Subcutaneous abdominal adipose tissue (tissue), 5 donors: ENCODE data around the gene ZCCHC13.

ENCODE experiments used
- H3K27ac ChIP-seq: one replicate; pipeline ENCODE4 v1.7.0; 2013; ENCODE audit warnings: low read depth, mild to moderate bottlenecking, inconsistent platforms, low read length, moderate library complexity
- H3K27me3 ChIP-seq, 5 donors: one replicate each; pipeline ENCODE4 v1.7.0; 2013; ENCODE audit warnings: low read length in 5 of 5, inconsistent platforms in 1 of 5; ENCODE audit not compliant: control insufficient read depth in 5 of 5, insufficient read depth in 4 of 5
- H3K36me3 ChIP-seq, 5 donors: one replicate each; pipeline ENCODE4 v1.7.0; 2013; ENCODE audit warnings: low read length in 5 of 5; ENCODE audit not compliant: control insufficient read depth in 5 of 5, insufficient read depth in 5 of 5
- H3K4me1 ChIP-seq, 5 donors: one replicate each; pipeline ENCODE4 v1.7.0; 2013; ENCODE audit warnings: low read length in 5 of 5, mild to moderate bottlenecking in 3 of 5, moderate library complexity in 1 of 5; ENCODE audit not compliant: control insufficient read depth in 5 of 5, insufficient read depth in 5 of 5
- H3K4me3 ChIP-seq, 5 donors: one replicate each; pipeline ENCODE4 v1.7.0; 2013; ENCODE audit warnings: low read length in 5 of 5, low read depth in 1 of 5
- H3K9ac ChIP-seq, 5 donors: one replicate each; pipeline ENCODE4 v1.7.0; 2013; ENCODE audit warnings: low read length in 5 of 5, mild to moderate bottlenecking in 4 of 5, moderate library complexity in 3 of 5
- H3K9me3 ChIP-seq, 5 donors: one replicate each; pipeline ENCODE4 v1.7.0; 2013; ENCODE audit warnings: low read length in 5 of 5; ENCODE audit not compliant: control insufficient read depth in 5 of 5
- donor health status: healthy.
- donor health status: healthy.
- donor health status: healthy.
- donor health status: healthy.
- donor health status: healthy.

The ZCCHC13 gene

GRCh38 chrX:74284391-74284952, 19.5 kb upstream of the ZCCHC13 start:
- H3K36me3 ChIP-seq = peaks cover 21 to 26% (median 21%) of the 10 kb centered on the region in 5 donors
- H3K9ac ChIP-seq = no peak overlapping the region
- H3K4me1 ChIP-seq = peaks cover 0 to 29% (median 24%) of the 10 kb centered on the region in 5 donors
- no peaks in the 10 kb centered on the region for H3K9me3 ChIP-seq
- peaks cover 0 to 3% (median 0%) of the 10 kb centered on the region in 5 donors for H3K27me3 ChIP-seq
- H3K27ac ChIP-seq = no peak overlapping the region
- H3K4me3 ChIP-seq = no peak overlapping the region

- Histone ChIP-seq H3K9ac (no peak overlapping the region), H3K4me1 (peaks cover 0 to 27% (median 24%) of the 10 kb centered on the region in 5 donors), H3K27me3 (no peaks in the 10 kb centered on the region), H3K9me3 (no peaks in the 10 kb centered on the region), H3K4me3 (no peak overlapping the region), H3K27ac (peak overlapping the region; percentile 57), H3K36me3 (peaks cover 3 to 5% (median 4%) of the 10 kb centered on the region in 5 donors)
Measured at GRCh38 chrX:74286950-74287740, 16.8 kb upstream of the ZCCHC13 start.

GRCh38 chrX:74291577-74291963, 12.4 kb upstream of the ZCCHC13 start:
- H3K4me3 ChIP-seq = peak overlapping the region; percentile 66 to 92 (median 86)
- H3K36me3 ChIP-seq = no peaks in the 10 kb centered on the region
- H3K9me3 ChIP-seq = no peaks in the 10 kb centered on the region
- peak overlapping the region; percentile 96 for H3K27ac ChIP-seq
- H3K4me1 ChIP-seq = peaks cover 0 to 26% (median 19%) of the 10 kb centered on the region in 5 donors
- peak overlapping the region; percentile 72 to 93 (median 84) for H3K9ac ChIP-seq
- peaks cover 0 to 2% (median 0%) of the 10 kb centered on the region in 5 donors for H3K27me3 ChIP-seq

- peak overlapping the region; percentile 72 to 93 (median 84) for H3K9ac ChIP-seq
- H3K9me3 ChIP-seq = no peaks in the 10 kb centered on the region
Measured at GRCh38 chrX:74291964-74292807, 11.8 kb upstream of the ZCCHC13 start.

GRCh38 chrX:74292808-74293123, 11.2 kb upstream of the ZCCHC13 start:
- H3K9me3 ChIP-seq = no peaks in the 10 kb centered on the region
- peak overlapping the region; percentile 96 for H3K27ac ChIP-seq
- peak overlapping the region in 3 of 5 donors; percentile 27 to 59 (median 52) for H3K9ac ChIP-seq
- H3K27me3 ChIP-seq = peaks cover 0 to 2% (median 0%) of the 10 kb centered on the region in 5 donors
- peak overlapping the region; percentile 66 to 87 (median 78) for H3K4me3 ChIP-seq
- H3K4me1 ChIP-seq = peaks cover 0 to 24% (median 14%) of the 10 kb centered on the region in 5 donors
- H3K36me3 ChIP-seq = no peaks in the 10 kb centered on the region

More at GRCh38 chrX:74291964-74292807, 11.8 kb upstream of the ZCCHC13 start:
- Histone ChIP-seq H3K4me3 (peak overlapping the region; percentile 66 to 92 (median 86)), H3K36me3 (no peaks in the 10 kb centered on the region), H3K27me3 (peaks cover 0 to 2% (median 0%) of the 10 kb centered on the region in 5 donors), H3K4me1 (peaks cover 0 to 26% (median 19%) of the 10 kb centered on the region in 5 donors), H3K27ac (peak overlapping the region; percentile 96)

GRCh38 chrX:74293343-74293946, 10.5 kb upstream of the ZCCHC13 start:
- Histone ChIP-seq H3K27ac (peak overlapping the region; percentile 96), H3K4me3 (peak overlapping the region; percentile 66 to 87 (median 78)), H3K27me3 (peaks cover 0 to 2% (median 0%) of the 10 kb centered on the region in 5 donors), H3K4me1 (peaks cover 0 to 19% (median 9%) of the 10 kb centered on the region in 5 donors), H3K9me3 (no peaks in the 10 kb centered on the region), H3K9ac (peak overlapping the region in 3 of 5 donors; percentile 11 to 59 (median 52)), H3K36me3 (no peaks in the 10 kb centered on the region)

- no peaks in the 10 kb centered on the region for H3K36me3 ChIP-seq
- H3K27me3 ChIP-seq = peaks cover 0 to 2% (median 0%) of the 10 kb centered on the region in 5 donors
- peaks cover 0 to 10% (median 3%) of the 10 kb centered on the region in 5 donors for H3K4me1 ChIP-seq
- no peak overlapping the region for H3K27ac ChIP-seq
- no peak overlapping the region for H3K9ac ChIP-seq
- no peak overlapping the region for H3K4me3 ChIP-seq
- H3K9me3 ChIP-seq = no peaks in the 10 kb centered on the region
Measured at GRCh38 chrX:74295101-74295500, 8.9 kb upstream of the ZCCHC13 start.

- peaks cover 0 to 8% (median 3%) of the 10 kb centered on the region in 5 donors for H3K4me1 ChIP-seq
- no peak overlapping the region for H3K4me3 ChIP-seq
- H3K36me3 ChIP-seq = no peaks in the 10 kb centered on the region
Measured at GRCh38 chrX:74297766-74298165, 6.2 kb upstream of the ZCCHC13 start.

GRCh38 chrX:74300869-74301268, 3.1 kb upstream of the ZCCHC13 start:
- Histone ChIP-seq H3K4me3 (no peak overlapping the region), H3K27me3 (peaks cover 0 to 2% (median 0%) of the 10 kb centered on the region in 5 donors), H3K4me1 (no peaks in the 10 kb centered on the region), H3K9me3 (peaks cover 0 to 3% (median 0%) of the 10 kb centered on the region in 5 donors), H3K9ac (no peak overlapping the region), H3K27ac (no peak overlapping the region), H3K36me3 (no peaks in the 10 kb centered on the region)

More at GRCh38 chrX:74297766-74298165, 6.2 kb upstream of the ZCCHC13 start:
- no peaks in the 10 kb centered on the region for H3K9me3 ChIP-seq
- H3K27ac ChIP-seq = no peak overlapping the region
- peaks cover 0 to 2% (median 0%) of the 10 kb centered on the region in 5 donors for H3K27me3 ChIP-seq
- no peak overlapping the region for H3K9ac ChIP-seq
